ENCODE data around the gene GSTO2.

DNA sequence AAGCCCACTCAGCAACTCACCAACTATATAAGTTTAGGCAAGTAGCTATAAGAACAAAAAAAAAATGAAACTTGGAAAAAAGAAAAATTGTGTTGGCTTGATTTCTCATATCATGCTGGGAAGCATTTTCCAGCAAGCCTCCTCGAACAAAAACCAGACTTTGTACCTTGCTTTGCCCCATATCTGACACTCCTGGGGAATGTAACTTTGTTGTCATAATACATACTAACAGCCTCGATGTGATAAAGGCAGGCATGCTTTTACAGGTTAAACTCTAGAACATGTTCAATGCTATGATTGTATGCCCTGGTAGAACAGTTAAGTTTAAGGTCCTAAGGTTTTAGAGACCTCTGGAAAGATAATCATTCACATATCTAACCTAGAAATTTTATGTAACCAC is 48.5 kb upstream of the GSTO2 start:
- no peak for TF ChIP-seq CREB1 (IDR thresholded peaks at IDR 0.05)
- no peak for TF ChIP-seq CREB1 (CRISPR knock-in tag; IDR thresholded peaks at IDR 0.05)
- TF ChIP-seq TAF1 (CRISPR knock-in tag; IDR thresholded peaks at IDR 0.05): no peak
- no peak for TF ChIP-seq SMAD1 (CRISPR knock-in tag; IDR thresholded peaks at IDR 0.05; ENCODE audit: borderline replicate concordance, low read depth)
- TF ChIP-seq GATA4 (IDR thresholded peaks at IDR 0.05; ENCODE audit: borderline replicate concordance, low read depth): no peak
- TF ChIP-seq USF2 (IDR thresholded peaks at IDR 0.05; ENCODE audit: low read depth, low read length): no peak
- TF ChIP-seq USF2 (CRISPR knock-in tag; IDR thresholded peaks at IDR 0.05; ENCODE audit: borderline replicate concordance): no peak

Data from HepG2 (cell line).